GM19455 (cell line): Measurements from ENCODE around the gene FRMPD4.
A peak's percentile ranks its signal among the peaks of the same experiment; 100 is the strongest.

ENCODE experiments used
- ATAC-seq: cut with Tn5 transposase; IDR thresholded peaks from one replicate; pipeline ENCODE4 v1.9.1; 2021; ENCODE audit not compliant: unreplicated experiment

The FRMPD4 gene

GRCh38 chrX:12423346-12423745, 285.1 kb downstream of the FRMPD4 start:
- ATAC-seq: no peak

- no peak for ATAC-seq
These were observed 287.2 kb downstream of the FRMPD4 start for GRCh38 chrX:12425496-12425895.

GRCh38 chrX:12426420-12426819, 288.1 kb downstream of the FRMPD4 start:
- no peak for ATAC-seq

- no peak for ATAC-seq
These were observed 296.2 kb downstream of the FRMPD4 start for GRCh38 chrX:12434493-12434892.

- no peak for ATAC-seq
These were observed 301.1 kb downstream of the FRMPD4 start for GRCh38 chrX:12439416-12439815.

- ATAC-seq: no peak
These were observed 302.0 kb downstream of the FRMPD4 start for GRCh38 chrX:12440246-12440645.

GRCh38 chrX:12441381-12442128, 303.3 kb downstream of the FRMPD4 start:
- no peak for ATAC-seq

GRCh38 chrX:12443534-12444098, 305.3 kb downstream of the FRMPD4 start:
- peak; percentile 94 for ATAC-seq

GRCh38 chrX:12446342-12447075, 308.2 kb downstream of the FRMPD4 start:
- ATAC-seq: no peak

- ATAC-seq: no peak
These were observed 309.3 kb downstream of the FRMPD4 start for GRCh38 chrX:12447448-12448064.

GRCh38 chrX:12452268-12452667, 314.0 kb downstream of the FRMPD4 start:
- ATAC-seq: no peak

GRCh38 chrX:12460929-12461328, 322.7 kb downstream of the FRMPD4 start:
- no peak for ATAC-seq

GRCh38 chrX:12463052-12463451, 324.8 kb downstream of the FRMPD4 start:
- no peak for ATAC-seq

- ATAC-seq: no peak
These were observed 325.6 kb downstream of the FRMPD4 start for GRCh38 chrX:12463873-12464272.

- ATAC-seq: no peak
These were observed 329.0 kb downstream of the FRMPD4 start for GRCh38 chrX:12467321-12467720.

- ATAC-seq: no peak
These were observed 331.0 kb downstream of the FRMPD4 start for GRCh38 chrX:12469296-12469695.

- no peak for ATAC-seq
These were observed 332.8 kb downstream of the FRMPD4 start for GRCh38 chrX:12471061-12471460.

- no peak for ATAC-seq
These were observed 342.7 kb downstream of the FRMPD4 start for GRCh38 chrX:12480956-12481355.

GRCh38 chrX:12488220-12488619, 349.9 kb downstream of the FRMPD4 start:
- ATAC-seq: no peak

GRCh38 chrX:12488771-12489170, 350.5 kb downstream of the FRMPD4 start:
- no peak for ATAC-seq

GRCh38 chrX:12489341-12489740, 351.1 kb downstream of the FRMPD4 start:
- no peak for ATAC-seq
